GM21825 (cell line): ENCODE data around the gene ESAM.

Source experiments
- ATAC-seq: cut with Tn5 transposase; IDR thresholded peaks from one replicate; pipeline ENCODE4 v1.9.1; 2021; ENCODE audit warnings: mild to moderate bottlenecking, moderate library complexity; ENCODE audit not compliant: unreplicated experiment

The ESAM gene

GRCh38 chr11:124753624-124754023 is 8.5 kb downstream of the ESAM start:
- no peak for ATAC-seq

- ATAC-seq = no peak
Observed at GRCh38 chr11:124753205-124753604, 8.9 kb downstream of the ESAM start.

GRCh38 chr11:124752471-124753102 is 9.5 kb downstream of the ESAM start:
- ATAC-seq = no peak

- no peak for ATAC-seq
Observed at GRCh38 chr11:124751741-124752470, 10.2 kb downstream of the ESAM start, which contains the start of gene VSIG2. Gene VSIG2, minus strand, starts transcription at chr11:124752255. Its CDS starts 118 bp downstream, at chr11:124752137.

GRCh38 chr11:124751391-124751740 is 10.7 kb downstream of the ESAM start:
- no peak for ATAC-seq

- ATAC-seq = no peak
Observed at GRCh38 chr11:124749912-124750311, 12.2 kb downstream of the ESAM start.

- ATAC-seq = no peak
Observed at GRCh38 chr11:124748481-124749343, 13.4 kb downstream of the ESAM start.

GRCh38 chr11:124748100-124748418 is 14.0 kb downstream of the ESAM start:
- no peak for ATAC-seq

GRCh38 chr11:124747406-124748099 is 14.5 kb downstream of the ESAM start:
- ATAC-seq = no peak

- peak; percentile 92 for ATAC-seq
Observed at GRCh38 chr11:124746621-124747243, 15.4 kb downstream of the ESAM start.

GRCh38 chr11:124745835-124746620 is 16.1 kb downstream of the ESAM start:
- ATAC-seq = peak; percentile 16

GRCh38 chr11:124745270-124745834 is 16.7 kb downstream of the ESAM start:
- ATAC-seq = no peak

- no peak for ATAC-seq
Observed at GRCh38 chr11:124743050-124743449, 19.0 kb downstream of the ESAM start.

GRCh38 chr11:124742555-124742954 is 19.5 kb downstream of the ESAM start:
- ATAC-seq = no peak

- ATAC-seq = peak; percentile 50
Observed at GRCh38 chr11:124740277-124740882, 21.7 kb downstream of the ESAM start.

GRCh38 chr11:124739479-124740276 is 22.4 kb downstream of the ESAM start, which contains the start of gene NRGN:
Gene NRGN, plus strand, starts transcription at chr11:124739942. Its CDS starts 143 bp downstream, at chr11:124740085.
- ATAC-seq = peak; percentile 98

GRCh38 chr11:124738713-124739478 is 23.2 kb downstream of the ESAM start:
- ATAC-seq = no peak
